GM12878 (cell line): Measurements from ENCODE around the gene ASB6. TPM values are rescaled to one million over a fixed set of nuclear protein-coding genes. Genes with fewer than 3 reads are reported as not detected.

Experiments used
- ATAC-seq: fragments of 200-7000 bp; cut with Tn5 transposase; 3 replicates; pipeline ENCODE4 v1.9.1; 2020; ENCODE audit warnings: mild to moderate bottlenecking, moderate library complexity
- BruUV-seq: library from RNA; stranded (reverse); fragments of 400-500 nt; replicated peaks from 2 replicates; lab custom pipeline; 2021; lab: Mats Ljungman, UMichigan
- CTCF ChIA-PET: fragments of 300-600 bp; sonication (Branson Sonifier 250); formaldehyde crosslinking; extraction: SDS; loops from one replicate; lab custom pipeline; 2021; ENCODE audit warnings: inconsistent platforms; lab: Yijun Ruan, JAX
- POLR2A ChIA-PET: fragments of 350-600 bp; formaldehyde crosslinking; extraction: SDS; loops from one replicate; lab custom pipeline; 2021; ENCODE audit warnings: inconsistent platforms; lab: Charles Lee
- RAD21 ChIA-PET: fragments of 300-600 bp; sonication (Branson Sonifier 250); formaldehyde crosslinking; loops from one replicate; lab custom pipeline; 2023; ENCODE audit warnings: antibody characterized with exemption; ENCODE audit not compliant: unreplicated experiment; lab: Charles Lee
- SMC1A ChIA-PET: fragments of 300-600 bp; sonication (Branson Sonifier 250); formaldehyde crosslinking; loops from one replicate; lab custom pipeline; 2023; ENCODE audit not compliant: unreplicated experiment, uncharacterized antibody; lab: Charles Lee
- DNase-seq: peaks from one replicate; pipeline ENCODE4 v3.0.0-alpha.2; 2011; ENCODE audit warnings: low read depth, low spot score
- FAIRE-seq: peaks from 3 replicates; lab custom pipeline; 2011; peaks lifted over from hg19 to GRCh38; lab: Jason Lieb, UNC
- H2AFZ ChIP-seq: 2 replicates; pipeline ENCODE4 v1.6.0; 2011; ENCODE audit warnings: low read depth, low read length, control low read depth; ENCODE audit not compliant: control insufficient read depth
- H3K27ac ChIP-seq: 2 replicates; pipeline ENCODE4 v1.5.1; 2011; ENCODE audit warnings: control low read depth; ENCODE audit not compliant: control insufficient read depth, insufficient read depth
- H3K27me3 ChIP-seq, 2 experiments: replicated peaks in 1 of 2; 2 replicates each; pipeline versions ENCODE4 v1.6.0 to v1.6.1; 2011; ENCODE audit warnings: low read length in 1 of 2; ENCODE audit not compliant: control insufficient read depth in 2 of 2, insufficient read depth in 2 of 2
- H3K36me3 ChIP-seq, 2 experiments: 2 replicates each; pipeline ENCODE4 v1.5.1; 2011; ENCODE audit warnings: low read length in 1 of 2; ENCODE audit not compliant: control insufficient read depth in 2 of 2, insufficient read depth in 2 of 2
- H3K4me1 ChIP-seq: 2 replicates; pipeline ENCODE4 v1.6.1; 2011; ENCODE audit warnings: mild to moderate bottlenecking, low read length, moderate library complexity, mixed read lengths; ENCODE audit not compliant: control insufficient read depth, insufficient read depth
- H3K4me2 ChIP-seq: 2 replicates; pipeline ENCODE4 v1.6.0; 2011; ENCODE audit warnings: control low read depth; ENCODE audit not compliant: control insufficient read depth, insufficient read depth
- H3K4me3 ChIP-seq: fragments of 200-600 bp; sonication (generic); 2 replicates; pipeline ENCODE4 v1.5.1; 2016
- H3K79me2 ChIP-seq: 2 replicates; pipeline ENCODE4 v1.6.0; 2011; ENCODE audit warnings: low read length; ENCODE audit not compliant: control insufficient read depth, insufficient read depth
- H3K9ac ChIP-seq: 2 replicates; pipeline ENCODE4 v1.8.0; 2011; ENCODE audit warnings: low read length, control low read depth, mixed read lengths; ENCODE audit not compliant: control insufficient read depth, insufficient read depth
- H3K9me3 ChIP-seq: replicated peaks from 3 replicates; pipeline ENCODE4 v1.5.1; 2011; ENCODE audit warnings: mild to moderate bottlenecking, low read length; ENCODE audit not compliant: control insufficient read depth, insufficient read depth
- H4K20me1 ChIP-seq: 2 replicates; pipeline ENCODE4 v1.6.0; 2011; ENCODE audit not compliant: control insufficient read depth, insufficient read depth
- BHLHE40 ChIP-seq, 2 experiments: fragments of 450-650 bp in 1 of 2; IDR thresholded peaks; 2 replicates each; pipeline ENCODE4 v1.6.1; 2011 to 2017; ENCODE audit warnings: low read depth in 2 of 2, borderline replicate concordance in 1 of 2, improper control_type of control experiment in 1 of 2, low read length in 1 of 2, mild to moderate bottlenecking in 1 of 2
- JUND ChIP-seq: IDR thresholded peaks from 2 replicates; pipeline ENCODE4 v1.6.1; 2012; ENCODE audit warnings: low read depth, mild to moderate bottlenecking, low read length, improper control_type of control experiment, moderate library complexity
- RAD51 ChIP-seq: fragments of 450-650 bp; IDR thresholded peaks from 2 replicates; pipeline ENCODE4 v1.6.1; 2016; ENCODE audit warnings: moderate library complexity, mild to moderate bottlenecking, inconsistent platforms
- SIX5 ChIP-seq: IDR thresholded peaks from 2 replicates; pipeline ENCODE4 v1.6.1; 2011; ENCODE audit warnings: mild to moderate bottlenecking, low read depth, low read length, moderate library complexity; ENCODE audit not compliant: severe bottlenecking
- WGBS: methylation state at CpG from one replicate; pipeline ENCODE4 v1.1.6; 2016; ENCODE audit warnings: low lambda C conversion rate; ENCODE audit not compliant: insufficient replicate concordance, insufficient coverage; ENCODE audit errors: missing lambda C conversion rate; 5-methylcytosine and 5-hydroxymethylcytosine counted together
- in situ Hi-C: fragments of 300-500 bp; cut with MboI; formaldehyde crosslinking; loops from 9 replicates; pipeline ENCODE4 v1.14.3; 2018; ENCODE audit warnings: mixed read lengths
- intact Hi-C: fragments of 100-400 bp; cut with micrococcal nuclease; formaldehyde crosslinking; loops from one replicate; pipeline ENCODE4 v1.14.2; 2022; ENCODE audit not compliant: unreplicated experiment
- polyA plus RNA-seq, 11 experiments: library from polyadenylated mRNA; depleted of rRNA in 4 of 11; unstranded in 6 of 11; stranded (reverse) in 5 of 11; fragments of >200 nt; fragmentation: Nextera tagmentation in 4 of 11; fragmentation: Illumina TruSeq in 1 of 11; extraction: Ambion mirVana in 4 of 11; extraction: Trizol in 1 of 11; gene quantifications; 1 replicate in 1 of 11; 2 replicates in 10 of 11; pipeline versions ENCODE4 v1.2.1 to v1.2.3, GENCODE V29; 2011 to 2016; ENCODE audit warnings: inconsistent platforms in 2 of 11, missing spikeins in 2 of 11, low read depth in 1 of 11
- total RNA-seq, 4 experiments: library from RNA; depleted of rRNA in 3 of 4; stranded (reverse); fragments of >200 nt in 3 of 4; fragmentation: Illumina TruSeq in 1 of 4; extraction: Trizol in 1 of 4; gene quantifications; 2 replicates each; pipeline versions ENCODE4 v1.2.1 to v1.2.3, GENCODE V29; 2013 to 2021
- TF ChIP-seq, protein P1 (sequence below): IDR thresholded peaks from 2 replicates; pipeline ENCODE4 v1.6.1; 2011; ENCODE audit warnings: borderline replicate concordance, low read depth, mild to moderate bottlenecking, moderate library complexity, mixed read lengths, low read length; ENCODE audit not compliant: insufficient read depth; ENCODE audit errors: extremely low read length

Gene ASB6
- total and polyA plus RNA-seq, 10 of the 15 experiments (the other 5 are each of a cell fraction or from before 2014, with no cell fraction given), result 0.80 to 18.2 (median 9.9) TPM

DNA sequence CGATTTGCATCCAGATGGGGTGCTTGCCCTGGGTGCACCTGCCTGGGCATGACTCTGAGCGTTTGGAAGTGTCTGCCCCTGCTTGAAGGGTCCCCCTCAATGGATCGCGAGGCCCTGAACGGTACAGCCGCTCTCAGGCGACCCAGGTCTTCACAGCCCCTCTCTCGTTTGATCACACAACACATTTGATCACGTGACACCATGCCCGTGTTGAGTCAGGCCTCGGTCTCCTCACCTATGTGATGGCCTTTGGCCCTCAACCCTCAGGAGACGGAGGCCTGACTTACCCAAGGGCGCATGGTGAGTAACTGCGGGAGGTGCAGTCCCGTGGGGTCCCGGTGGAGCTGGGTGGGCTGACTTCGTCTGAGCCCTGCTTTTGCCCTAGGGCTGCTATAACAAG, 3.0 kb upstream of the ASB6 start:
- FAIRE-seq, result no peak
- Histone ChIP-seq H3K36me3 (no peaks in the 10 kb centered on the region; a peak in 1 of 4 replicates), H2AFZ (no peak overlapping the region), H3K4me3 (no peak overlapping the region), H3K27me3 (no peaks in the 10 kb centered on the region), H3K4me1 (peaks cover 6% of the 10 kb centered on the region; the same call in 1 of the 2 replicates), H4K20me1 (no peaks in the 10 kb centered on the region), H3K4me2 (no peak overlapping the region), H3K9ac (no peak overlapping the region), H3K27ac (no peak overlapping the region), H3K9me3 (no peaks in the 10 kb centered on the region), H3K79me2 (peaks cover 15% of the 10 kb centered on the region)
- intact Hi-C loops, result no loop called here
- WGBS, result 45% methylated on average over 17 of the region's 17 CpGs
- SMC1A ChIA-PET, result no interaction called here
- in situ Hi-C loops, result loop anchor here (5.0 kb wide), 1 partner anchor 137 kb away; no protein-coding TSS in a partner anchor
- POLR2A ChIA-PET, result no interaction called here
- RAD21 ChIA-PET, result no interaction called here
- DNase-seq, result no peak
- no peak for ATAC-seq
- BruUV-seq, result no TSS peak
- TF ChIP-seq RAD51, result peak; percentile 71
- TF ChIP-seq BHLHE40 (IDR thresholded peaks at IDR 0.05; ENCODE audit: borderline replicate concordance in 1 of 2, low read depth in 2 of 2, low read length in 1 of 2), result peak in 1 of 2 experiments; percentile 18; a peak in 1 of 4 replicates
- no peak for TF ChIP-seq JUND
- TF ChIP-seq, protein P1, sequence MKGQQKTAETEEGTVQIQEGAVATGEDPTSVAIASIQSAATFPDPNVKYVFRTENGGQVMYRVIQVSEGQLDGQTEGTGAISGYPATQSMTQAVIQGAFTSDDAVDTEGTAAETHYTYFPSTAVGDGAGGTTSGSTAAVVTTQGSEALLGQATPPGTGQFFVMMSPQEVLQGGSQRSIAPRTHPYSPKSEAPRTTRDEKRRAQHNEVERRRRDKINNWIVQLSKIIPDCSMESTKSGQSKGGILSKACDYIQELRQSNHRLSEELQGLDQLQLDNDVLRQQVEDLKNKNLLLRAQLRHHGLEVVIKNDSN, result peak; percentile 46
- TF ChIP-seq SIX5, result no peak
- TF ChIP-seq, all 136 proteins: peak for 3
- CTCF ChIA-PET, result interaction anchor here (1.4 kb wide), 1 partner anchor 76 kb away, joined by 3 read pairs; no protein-coding TSS in a partner anchor
